ENCODE data around the gene STK17B.

Gene STK17B

GRCh38 chr2:196183528-196184231, 12.3 kb upstream of the STK17B start:
- FAIRE-seq, result no peak

GRCh38 chr2:196183172-196183473, 11.7 kb upstream of the STK17B start:
- FAIRE-seq, result no peak

GRCh38 chr2:196182439-196183171, 11.2 kb upstream of the STK17B start:
- FAIRE-seq, result no peak

- no peak for FAIRE-seq
These were observed 10.1 kb upstream of the STK17B start for GRCh38 chr2:196181484-196181883.

- FAIRE-seq, result no peak
These were observed 5.7 kb upstream of the STK17B start for GRCh38 chr2:196177124-196177523.

GRCh38 chr2:196176142-196176738, 4.9 kb upstream of the STK17B start:
- FAIRE-seq, result no peak

- no peak for FAIRE-seq
These were observed 3.0 kb upstream of the STK17B start for GRCh38 chr2:196174404-196174803.

GRCh38 chr2:196173505-196173904, 2.1 kb upstream of the STK17B start:
- FAIRE-seq, result no peak

- no peak for FAIRE-seq
These were observed 1.6 kb upstream of the STK17B start for GRCh38 chr2:196172951-196173350.

GRCh38 chr2:196171946-196172345, 568 bp upstream of the STK17B start:
- no peak for FAIRE-seq

GRCh38 chr2:196170606-196171247, 651 bp downstream of the STK17B start:
- FAIRE-seq, result no peak

- no peak for FAIRE-seq
These were observed 1.2 kb downstream of the STK17B start for GRCh38 chr2:196170213-196170605.

- FAIRE-seq, result no peak
These were observed 1.9 kb downstream of the STK17B start for GRCh38 chr2:196169516-196169915.

- FAIRE-seq, result no peak
These were observed 3.2 kb downstream of the STK17B start for GRCh38 chr2:196168181-196168580.

- no peak for FAIRE-seq
These were observed 3.7 kb downstream of the STK17B start for GRCh38 chr2:196167666-196168065.

- no peak for FAIRE-seq
These were observed 4.5 kb downstream of the STK17B start for GRCh38 chr2:196166876-196167275.

GRCh38 chr2:196165016-196165415, 6.4 kb downstream of the STK17B start:
- no peak for FAIRE-seq

GRCh38 chr2:196163285-196163684, 8.1 kb downstream of the STK17B start:
- FAIRE-seq, result no peak

GRCh38 chr2:196162586-196163175, 8.7 kb downstream of the STK17B start:
- FAIRE-seq, result no peak

GRCh38 chr2:196160946-196161345, 10.4 kb downstream of the STK17B start:
- FAIRE-seq, result no peak

GRCh38 chr2:196160101-196160500, 11.3 kb downstream of the STK17B start:
- FAIRE-seq, result no peak

GRCh38 chr2:196159221-196159892, 12.0 kb downstream of the STK17B start:
- no peak for FAIRE-seq

- FAIRE-seq, result no peak
These were observed 15.8 kb downstream of the STK17B start for GRCh38 chr2:196155575-196155974.

Data from A204.1 (cell line).